ENCODE data around the gene CDH5. TPM values are rescaled to one million over a fixed set of nuclear protein-coding genes. Genes with fewer than 3 reads are reported as not detected.

CDH5 gene
- total RNA-seq, 1 experiment from 2014 or later = 0.28 TPM

GRCh38 chr16:66380421-66380820 lies 13.9 kb downstream of the CDH5 start (continued):
- TF ChIP-seq ZNF671 (CRISPR knock-in tag; IDR thresholded peaks at IDR 0.05) (no peak), RELA (CRISPR knock-in tag; IDR thresholded peaks at IDR 0.05; ENCODE audit: borderline replicate concordance) (no peak), ZBTB43 (CRISPR knock-in tag; IDR thresholded peaks at IDR 0.05) (no peak), ERG (CRISPR knock-in tag; IDR thresholded peaks at IDR 0.05) (no peak), USF2 (CRISPR knock-in tag; IDR thresholded peaks at IDR 0.05) (no peak), CDX4 (CRISPR knock-in tag; IDR thresholded peaks at IDR 0.05; ENCODE audit: borderline replicate concordance) (no peak), ZNF232 (CRISPR knock-in tag; IDR thresholded peaks at IDR 0.05) (no peak), ZNF121 (CRISPR knock-in tag; IDR thresholded peaks at IDR 0.05) (no peak), HMGXB4 (CRISPR knock-in tag; IDR thresholded peaks at IDR 0.05) (no peak), E2F5 (CRISPR knock-in tag; IDR thresholded peaks at IDR 0.05) (no peak), ZMAT4 (CRISPR knock-in tag; IDR thresholded peaks at IDR 0.05) (no peak), NFATC4 (CRISPR knock-in tag; IDR thresholded peaks at IDR 0.05) (no peak)

GRCh38 chr16:66381585-66382170 lies 15.2 kb downstream of the CDH5 start:
- CTCF ChIA-PET = interaction anchor here (0.8 to 1.1 kb wide), 4 partner anchors 13 to 208 kb away, joined by 3 to 6 read pairs (median 3); no protein-coding TSS in a partner anchor
- H3K27me3 Mint-ChIP-seq (ENCODE audit: low read depth) = no peaks in the 10 kb centered on the region
- peaks cover 16% of the 10 kb centered on the region for H3K9me3 Mint-ChIP-seq
- no peak overlapping the region for H3K4me3 Mint-ChIP-seq
- ATAC-seq = no peak
- POLR2A ChIA-PET = no interaction called here
- peaks cover 14% of the 10 kb centered on the region for H3K4me1 Mint-ChIP-seq
- no peak overlapping the region for H3K27ac Mint-ChIP-seq
- peak; percentile 4 for DNase-seq (ENCODE audit: low spot score)
- H3K36me3 Mint-ChIP-seq = no peaks in the 10 kb centered on the region
- TF ChIP-seq USF1 (CRISPR knock-in tag; IDR thresholded peaks at IDR 0.05) = no peak
- no peak for TF ChIP-seq ZSCAN18 (CRISPR knock-in tag; IDR thresholded peaks at IDR 0.05)
- no peak for TF ChIP-seq JAZF1 (CRISPR knock-in tag; IDR thresholded peaks at IDR 0.05)
- TF ChIP-seq ZBTB21 (CRISPR knock-in tag; IDR thresholded peaks at IDR 0.05; ENCODE audit: borderline replicate concordance) = no peak
- no peak for TF ChIP-seq ZNF263 (CRISPR knock-in tag; IDR thresholded peaks at IDR 0.05; ENCODE audit: low read depth)
- TF ChIP-seq PRDM15 (CRISPR knock-in tag; IDR thresholded peaks at IDR 0.05) = no peak
- TF ChIP-seq HMGXB4 (CRISPR knock-in tag; IDR thresholded peaks at IDR 0.05) = no peak
- no peak for TF ChIP-seq OVOL2 (CRISPR knock-in tag; IDR thresholded peaks at IDR 0.05; ENCODE audit: borderline replicate concordance)
- no peak for TF ChIP-seq ZNF396 (CRISPR knock-in tag; IDR thresholded peaks at IDR 0.05; ENCODE audit: borderline replicate concordance)

All from WTC11 (cell line).